GM12892 (cell line): Measurements from ENCODE around the gene NGLY1.

ENCODE experiments used
- POLR2A ChIP-seq: IDR thresholded peaks from 2 replicates; pipeline ENCODE4 v1.6.1; 2011; ENCODE audit warnings: low read depth, low read length, control low read depth
- POLR2AphosphoS5 ChIP-seq: IDR thresholded peaks from 2 replicates; pipeline ENCODE4 v1.6.1; 2011; ENCODE audit warnings: low read depth, low read length, control low read depth

DNA sequence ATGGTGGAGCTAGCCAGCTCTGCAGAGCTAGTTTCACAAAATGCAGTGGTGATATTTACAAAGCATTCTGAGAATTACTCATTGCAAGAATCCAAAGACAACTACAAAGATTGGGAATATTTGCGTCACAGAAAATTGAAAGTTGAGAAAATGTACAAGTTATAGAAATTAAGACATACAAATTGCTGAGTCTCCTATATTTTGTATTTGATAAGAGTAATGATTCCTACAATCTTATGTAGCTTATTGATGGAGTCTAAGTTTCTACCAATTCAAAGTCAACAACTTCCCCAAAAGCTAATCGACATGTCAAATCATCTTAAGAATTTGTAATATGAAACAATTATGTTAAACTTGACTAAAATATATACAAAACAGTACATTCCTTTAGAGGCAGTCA, 72.2 kb downstream of the NGLY1 start:
- TF ChIP-seq POLR2AphosphoS5 (no peak), POLR2A (no peak)
